Immature natural killer cell (primary cell): Measurements from ENCODE around the gene CATSPERZ. TPM values are rescaled to one million over a fixed set of nuclear protein-coding genes. Genes with fewer than 3 reads are reported as not detected.
A peak's percentile ranks its signal among the peaks of the same experiment; 100 is the strongest.

ENCODE experiments used
- DNase-seq, 3 donors: peaks; one replicate each; pipeline ENCODE4 v3.0.0; 2022; ENCODE audit warnings: mixed read lengths in 1 of 3
- H3K27ac Mint-ChIP-seq, 6 donors: one replicate each; pipeline ENCODE4 v1.8.0; 2020; ENCODE audit warnings: mixed read lengths in 6 of 6, mild to moderate bottlenecking in 5 of 6, inconsistent platforms in 4 of 6, moderate library complexity in 3 of 6
- H3K27me3 Mint-ChIP-seq, 3 donors: one replicate each; pipeline ENCODE4 v1.8.0; 2020 to 2021; ENCODE audit warnings: low read depth in 3 of 3, mild to moderate bottlenecking in 3 of 3, mixed read lengths in 3 of 3, moderate library complexity in 3 of 3, inconsistent platforms in 1 of 3
- H3K36me3 Mint-ChIP-seq, 3 donors: one replicate each; pipeline ENCODE4 v1.8.0; 2020; ENCODE audit warnings: mixed read lengths in 3 of 3, inconsistent platforms in 2 of 3, mild to moderate bottlenecking in 2 of 3
- H3K4me1 Mint-ChIP-seq, 2 donors: one replicate each; pipeline ENCODE4 v1.8.0; 2020; ENCODE audit warnings: inconsistent platforms in 2 of 2, mild to moderate bottlenecking in 2 of 2, mixed read lengths in 2 of 2, moderate library complexity in 1 of 2
- H3K4me3 Mint-ChIP-seq, 5 donors: one replicate each; pipeline ENCODE4 v1.8.0; 2020; ENCODE audit warnings: mild to moderate bottlenecking in 5 of 5, mixed read lengths in 5 of 5, inconsistent platforms in 3 of 5, moderate library complexity in 3 of 5
- H3K9me3 Mint-ChIP-seq, 6 donors: one replicate each; pipeline ENCODE4 v1.8.0; 2020; ENCODE audit warnings: mild to moderate bottlenecking in 6 of 6, mixed read lengths in 6 of 6, inconsistent platforms in 4 of 6, moderate library complexity in 3 of 6
- polyA plus RNA-seq, 3 donors: library from polyadenylated mRNA; unstranded; fragments of 300-500 nt; fragmentation: Illumina TruSeq; gene quantifications; one replicate each; pipeline ENCODE4 v1.2.3, GENCODE V29; 2021

The CATSPERZ gene
- not detected for polyA plus RNA-seq

GRCh38 chr11:64299847-64300648 is at the start of gene CATSPERZ:
Gene CATSPERZ (plus strand): TSS chr11:64300358. CDS start chr11:64300411, 53 bp downstream.
- Mint-ChIP-seq H3K27me3 (peaks cover 29 to 41% (median 40%) of the 10 kb centered on the region in 3 donors), H3K27ac (peak within 1 kb of the TSS in 5 of 6 donors; percentile 77 to 87 (median 80)), H3K9me3 (no peaks in the 10 kb centered on the region), H3K4me1 (peaks cover 25 to 30% of the 10 kb centered on the region in 2 donors), H3K4me3 (peak within 1 kb of the TSS; percentile 65 to 80 (median 72)), H3K36me3 (no peaks in the 10 kb centered on the region)
- DNase-seq = peak in 1 of 3 donors; percentile 12

- no peaks in the 10 kb centered on the region for H3K9me3 Mint-ChIP-seq
- H3K27me3 Mint-ChIP-seq = peaks cover 4 to 10% (median 4%) of the 10 kb centered on the region in 3 donors
- H3K36me3 Mint-ChIP-seq = no peaks in the 10 kb centered on the region
- peak overlapping the region; percentile 81 to 89 (median 82) for H3K4me3 Mint-ChIP-seq
- H3K4me1 Mint-ChIP-seq = peaks cover 21 to 33% of the 10 kb centered on the region in 2 donors
- no peak overlapping the region for H3K27ac Mint-ChIP-seq
- no peak for DNase-seq
Observed at GRCh38 chr11:64250415-64251015, 49.6 kb upstream of the CATSPERZ start.

GRCh38 chr11:64251016-64251752 is 49.0 kb upstream of the CATSPERZ start, which contains the start of gene PLCB3:
Gene PLCB3 (plus strand): TSS chr11:64251530. CDS start chr11:64251650, 120 bp downstream.
- peaks cover 15 to 26% of the 10 kb centered on the region in 2 donors for H3K4me1 Mint-ChIP-seq
- peak; percentile 57 to 64 (median 61) for DNase-seq
- H3K36me3 Mint-ChIP-seq = no peaks in the 10 kb centered on the region
- peak within 1 kb of the TSS in 5 of 6 donors; percentile 62 to 89 (median 77) for H3K27ac Mint-ChIP-seq
- H3K4me3 Mint-ChIP-seq = peak within 1 kb of the TSS; percentile 82 to 89 (median 86)
- H3K27me3 Mint-ChIP-seq = peaks cover 2 to 10% (median 4%) of the 10 kb centered on the region in 3 donors
- no peaks in the 10 kb centered on the region for H3K9me3 Mint-ChIP-seq

- Mint-ChIP-seq H3K4me3 (peak overlapping the region; percentile 79 to 86 (median 85)), H3K9me3 (no peaks in the 10 kb centered on the region), H3K4me1 (peaks cover 15 to 25% of the 10 kb centered on the region in 2 donors), H3K27me3 (peaks cover 2 to 10% (median 4%) of the 10 kb centered on the region in 3 donors), H3K27ac (peak overlapping the region in 3 of 6 donors; percentile 62 to 77 (median 64)), H3K36me3 (no peaks in the 10 kb centered on the region)
- no peak for DNase-seq
Observed at GRCh38 chr11:64251753-64252002, 48.5 kb upstream of the CATSPERZ start.

- Mint-ChIP-seq H3K9me3 (no peaks in the 10 kb centered on the region), H3K27ac (peak overlapping the region in 3 of 6 donors; percentile 62 to 77 (median 64)), H3K27me3 (peaks cover 2 to 10% (median 3%) of the 10 kb centered on the region in 3 donors), H3K4me1 (peaks cover 15 to 22% of the 10 kb centered on the region in 2 donors), H3K36me3 (no peaks in the 10 kb centered on the region), H3K4me3 (peak overlapping the region; percentile 79 to 86 (median 85))
- no peak for DNase-seq
Observed at GRCh38 chr11:64252003-64252872, 47.9 kb upstream of the CATSPERZ start.

GRCh38 chr11:64253043-64253442 is 47.1 kb upstream of the CATSPERZ start:
- H3K4me1 Mint-ChIP-seq = peaks cover 10 to 18% of the 10 kb centered on the region in 2 donors
- DNase-seq = no peak
- peaks cover 2 to 10% (median 3%) of the 10 kb centered on the region in 3 donors for H3K27me3 Mint-ChIP-seq
- no peaks in the 10 kb centered on the region for H3K9me3 Mint-ChIP-seq
- H3K4me3 Mint-ChIP-seq = peak overlapping the region in 3 of 5 donors; percentile 13 to 49 (median 35)
- no peaks in the 10 kb centered on the region for H3K36me3 Mint-ChIP-seq
- peak overlapping the region in 1 of 6 donors; percentile 13 for H3K27ac Mint-ChIP-seq

- no peaks in the 10 kb centered on the region for H3K36me3 Mint-ChIP-seq
- H3K27me3 Mint-ChIP-seq = peaks cover 2 to 10% (median 3%) of the 10 kb centered on the region in 3 donors
- H3K9me3 Mint-ChIP-seq = no peaks in the 10 kb centered on the region
- peaks cover 8 to 16% of the 10 kb centered on the region in 2 donors for H3K4me1 Mint-ChIP-seq
- no peak for DNase-seq
- H3K27ac Mint-ChIP-seq = peak overlapping the region in 2 of 6 donors; percentile 13 to 40
- peak overlapping the region in 3 of 5 donors; percentile 13 to 49 (median 35) for H3K4me3 Mint-ChIP-seq
Observed at GRCh38 chr11:64253481-64253880, 46.7 kb upstream of the CATSPERZ start.

- peaks cover 2 to 11% (median 3%) of the 10 kb centered on the region in 3 donors for H3K27me3 Mint-ChIP-seq
- DNase-seq = no peak
- H3K36me3 Mint-ChIP-seq = peaks cover 0 to 1% (median under 1%) of the 10 kb centered on the region in 3 donors
- no peak overlapping the region for H3K27ac Mint-ChIP-seq
- H3K4me3 Mint-ChIP-seq = no peak overlapping the region
- H3K9me3 Mint-ChIP-seq = no peaks in the 10 kb centered on the region
- peaks cover 8 to 17% of the 10 kb centered on the region in 2 donors for H3K4me1 Mint-ChIP-seq
Observed at GRCh38 chr11:64254326-64254725, 45.8 kb upstream of the CATSPERZ start.

GRCh38 chr11:64255135-64256128 is 44.7 kb upstream of the CATSPERZ start:
- H3K4me1 Mint-ChIP-seq = peaks cover 8 to 20% of the 10 kb centered on the region in 2 donors
- H3K4me3 Mint-ChIP-seq = no peak overlapping the region
- H3K9me3 Mint-ChIP-seq = no peaks in the 10 kb centered on the region
- H3K27ac Mint-ChIP-seq = peak overlapping the region in 1 of 6 donors; percentile 30
- DNase-seq = no peak
- peaks cover 0 to 5% (median 4%) of the 10 kb centered on the region in 3 donors for H3K36me3 Mint-ChIP-seq
- H3K27me3 Mint-ChIP-seq = peaks cover 2 to 13% (median 6%) of the 10 kb centered on the region in 3 donors

- Mint-ChIP-seq H3K27ac (no peak overlapping the region), H3K27me3 (peaks cover 2 to 11% (median 6%) of the 10 kb centered on the region in 3 donors), H3K4me3 (no peak overlapping the region), H3K4me1 (peaks cover 8 to 16% of the 10 kb centered on the region in 2 donors), H3K9me3 (no peaks in the 10 kb centered on the region), H3K36me3 (peaks cover 0 to 5% (median 4%) of the 10 kb centered on the region in 3 donors)
- no peak for DNase-seq
Observed at GRCh38 chr11:64256300-64256699, 43.9 kb upstream of the CATSPERZ start.

GRCh38 chr11:64258356-64258755 is 41.8 kb upstream of the CATSPERZ start:
- Mint-ChIP-seq H3K4me1 (peaks cover 0 to 8% of the 10 kb centered on the region in 2 donors), H3K4me3 (no peak overlapping the region), H3K9me3 (no peaks in the 10 kb centered on the region), H3K27ac (no peak overlapping the region), H3K27me3 (peaks cover 0 to 5% (median 4%) of the 10 kb centered on the region in 3 donors), H3K36me3 (peaks cover 0 to 9% (median 4%) of the 10 kb centered on the region in 3 donors)
- DNase-seq = no peak
